HG03432 (cell line): ENCODE results near the gene TCP11L2.

Source experiments
- ATAC-seq: cut with Tn5 transposase; IDR thresholded peaks from one replicate; pipeline ENCODE4 v1.9.1; 2021; ENCODE audit warnings: mild to moderate bottlenecking, moderate library complexity; ENCODE audit not compliant: unreplicated experiment

The TCP11L2 gene

GRCh38 chr12:106387848-106388377 is 85.4 kb downstream of the TCP11L2 start:
- ATAC-seq, result no peak

GRCh38 chr12:106389151-106389550 is 86.6 kb downstream of the TCP11L2 start:
- no peak for ATAC-seq

DNA sequence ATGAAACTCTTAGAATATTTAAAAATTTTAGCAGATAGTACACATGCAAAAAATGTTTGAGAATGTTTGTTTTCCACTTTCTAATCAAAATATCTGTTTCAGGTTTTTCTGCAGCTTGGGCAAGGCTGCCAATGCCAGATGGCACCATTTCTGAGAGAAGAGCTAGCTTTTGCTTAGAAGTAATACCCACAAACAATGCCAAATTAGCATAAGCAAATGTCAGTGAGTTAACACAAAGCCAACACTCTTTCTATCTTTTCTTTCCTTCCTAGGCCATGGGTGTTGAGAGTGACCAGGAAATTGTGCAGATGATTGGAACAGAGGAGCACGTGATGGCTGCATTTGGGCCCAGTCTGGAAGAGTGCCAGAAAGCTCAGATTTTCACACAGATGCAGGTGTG is 90.2 kb downstream of the TCP11L2 start:
- ATAC-seq, result no peak
